HepG2 (cell line): Measurements from ENCODE around the gene GLOD5. TPM values are rescaled to one million over a fixed set of nuclear protein-coding genes. Genes with fewer than 3 reads are reported as not detected.

Experiments
- YEATS4 ChIP-seq: sonication (generic); formaldehyde crosslinking; IDR thresholded peaks from 2 replicates; pipeline ENCODE4 v1.4.0; 2020; ENCODE audit warnings: missing genetic modification reagents, borderline replicate concordance
- ZNF33B ChIP-seq: sonication (generic); formaldehyde crosslinking; IDR thresholded peaks from 2 replicates; pipeline ENCODE4 v1.5.1; 2020; ENCODE audit warnings: mild to moderate bottlenecking, missing genetic modification reagents
- ZNF354B ChIP-seq: sonication (generic); formaldehyde crosslinking; IDR thresholded peaks from 2 replicates; pipeline ENCODE4 v1.8.0; 2022; ENCODE audit warnings: mild to moderate bottlenecking, missing genetic modification reagents
- polyA plus RNA-seq, 8 experiments: library from polyadenylated mRNA; depleted of rRNA in 3 of 8; stranded (reverse) in 7 of 8; unstranded in 1 of 8; fragments of >200 nt; fragmentation: Illumina TruSeq in 4 of 8; extraction: Trizol in 4 of 8; gene quantifications; 2 replicates each; pipeline versions ENCODE4 v1.2.1 to v1.2.3, GENCODE V29; 2011 to 2016; ENCODE audit warnings: low read depth in 4 of 8, missing spikeins in 1 of 8, mixed read lengths in 1 of 8; ENCODE audit not compliant: insufficient read depth in 1 of 8
- total RNA-seq, 5 experiments: library from RNA; depleted of rRNA; stranded (reverse); fragments of >200 nt; fragmentation: Illumina TruSeq; extraction: Trizol; gene quantifications; 2 replicates each; pipeline ENCODE4 v1.2.3, GENCODE V29; 2016; ENCODE audit warnings: low read depth in 1 of 5
- TF ChIP-seq, protein P1 (sequence below): IDR thresholded peaks from 2 replicates; pipeline ENCODE4 v1.6.1; 2016; ENCODE audit warnings: low read depth, missing genetic modification reagents, missing compliant biosample characterization
- TF ChIP-seq, protein P2 (sequence below): sonication (generic); formaldehyde crosslinking; IDR thresholded peaks from 2 replicates; pipeline ENCODE4 v1.9.0; 2021; ENCODE audit warnings: missing genetic modification reagents, mild to moderate bottlenecking, borderline replicate concordance
- TF ChIP-seq, protein P3 (sequence below): sonication (generic); formaldehyde crosslinking; IDR thresholded peaks from 2 replicates; pipeline ENCODE4 v1.5.0; 2020; ENCODE audit warnings: missing genetic modification reagents
- TF ChIP-seq, protein P4 (sequence below): IDR thresholded peaks from 2 replicates; pipeline ENCODE4 v1.6.1; 2016; ENCODE audit warnings: mild to moderate bottlenecking
- TF ChIP-seq, protein P5 (sequence below): sonication (generic); formaldehyde crosslinking; IDR thresholded peaks from 2 replicates; pipeline ENCODE4 v1.5.0; 2020; ENCODE audit warnings: mild to moderate bottlenecking, missing genetic modification reagents
- TF ChIP-seq, protein P6 (sequence below): sonication (generic); formaldehyde crosslinking; IDR thresholded peaks from 2 replicates; pipeline ENCODE4; 2020; ENCODE audit warnings: missing genetic modification reagents, mild to moderate bottlenecking, borderline replicate concordance

GLOD5 gene
- total and polyA plus RNA-seq, 2 of the 13 experiments (the other 11 are each of a cell fraction or from before 2014, with no cell fraction given): 0.93 to 1.3 TPM

DNA sequence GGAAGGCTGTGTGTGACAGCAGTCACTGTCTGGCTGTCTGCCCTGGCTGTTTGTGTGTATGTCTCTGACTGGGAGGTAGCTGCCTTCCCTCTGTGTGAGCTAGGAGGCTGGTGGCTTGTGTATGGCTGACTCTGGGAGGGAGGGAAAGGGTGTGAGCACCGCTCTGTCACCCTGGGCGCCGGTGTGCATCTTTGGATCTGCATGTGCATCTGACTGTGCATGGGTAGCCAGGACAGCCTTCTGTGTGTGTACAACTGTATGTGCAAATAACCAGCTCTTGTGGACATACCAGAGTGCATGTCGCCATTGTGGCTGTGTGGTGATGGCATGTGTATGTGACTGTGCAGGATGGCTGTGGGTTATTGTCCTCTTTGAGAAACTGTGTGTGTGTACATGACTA, 57.3 kb downstream of the GLOD5 start (continued):
- TF ChIP-seq, protein P1, sequence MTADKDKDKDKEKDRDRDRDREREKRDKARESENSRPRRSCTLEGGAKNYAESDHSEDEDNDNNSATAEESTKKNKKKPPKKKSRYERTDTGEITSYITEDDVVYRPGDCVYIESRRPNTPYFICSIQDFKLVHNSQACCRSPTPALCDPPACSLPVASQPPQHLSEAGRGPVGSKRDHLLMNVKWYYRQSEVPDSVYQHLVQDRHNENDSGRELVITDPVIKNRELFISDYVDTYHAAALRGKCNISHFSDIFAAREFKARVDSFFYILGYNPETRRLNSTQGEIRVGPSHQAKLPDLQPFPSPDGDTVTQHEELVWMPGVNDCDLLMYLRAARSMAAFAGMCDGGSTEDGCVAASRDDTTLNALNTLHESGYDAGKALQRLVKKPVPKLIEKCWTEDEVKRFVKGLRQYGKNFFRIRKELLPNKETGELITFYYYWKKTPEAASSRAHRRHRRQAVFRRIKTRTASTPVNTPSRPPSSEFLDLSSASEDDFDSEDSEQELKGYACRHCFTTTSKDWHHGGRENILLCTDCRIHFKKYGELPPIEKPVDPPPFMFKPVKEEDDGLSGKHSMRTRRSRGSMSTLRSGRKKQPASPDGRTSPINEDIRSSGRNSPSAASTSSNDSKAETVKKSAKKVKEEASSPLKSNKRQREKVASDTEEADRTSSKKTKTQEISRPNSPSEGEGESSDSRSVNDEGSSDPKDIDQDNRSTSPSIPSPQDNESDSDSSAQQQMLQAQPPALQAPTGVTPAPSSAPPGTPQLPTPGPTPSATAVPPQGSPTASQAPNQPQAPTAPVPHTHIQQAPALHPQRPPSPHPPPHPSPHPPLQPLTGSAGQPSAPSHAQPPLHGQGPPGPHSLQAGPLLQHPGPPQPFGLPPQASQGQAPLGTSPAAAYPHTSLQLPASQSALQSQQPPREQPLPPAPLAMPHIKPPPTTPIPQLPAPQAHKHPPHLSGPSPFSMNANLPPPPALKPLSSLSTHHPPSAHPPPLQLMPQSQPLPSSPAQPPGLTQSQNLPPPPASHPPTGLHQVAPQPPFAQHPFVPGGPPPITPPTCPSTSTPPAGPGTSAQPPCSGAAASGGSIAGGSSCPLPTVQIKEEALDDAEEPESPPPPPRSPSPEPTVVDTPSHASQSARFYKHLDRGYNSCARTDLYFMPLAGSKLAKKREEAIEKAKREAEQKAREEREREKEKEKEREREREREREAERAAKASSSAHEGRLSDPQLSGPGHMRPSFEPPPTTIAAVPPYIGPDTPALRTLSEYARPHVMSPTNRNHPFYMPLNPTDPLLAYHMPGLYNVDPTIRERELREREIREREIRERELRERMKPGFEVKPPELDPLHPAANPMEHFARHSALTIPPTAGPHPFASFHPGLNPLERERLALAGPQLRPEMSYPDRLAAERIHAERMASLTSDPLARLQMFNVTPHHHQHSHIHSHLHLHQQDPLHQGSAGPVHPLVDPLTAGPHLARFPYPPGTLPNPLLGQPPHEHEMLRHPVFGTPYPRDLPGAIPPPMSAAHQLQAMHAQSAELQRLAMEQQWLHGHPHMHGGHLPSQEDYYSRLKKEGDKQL (CRISPR knock-in tag): no peak
- no peak for TF ChIP-seq ZNF354B (CRISPR knock-in tag)
- TF ChIP-seq, protein P2, sequence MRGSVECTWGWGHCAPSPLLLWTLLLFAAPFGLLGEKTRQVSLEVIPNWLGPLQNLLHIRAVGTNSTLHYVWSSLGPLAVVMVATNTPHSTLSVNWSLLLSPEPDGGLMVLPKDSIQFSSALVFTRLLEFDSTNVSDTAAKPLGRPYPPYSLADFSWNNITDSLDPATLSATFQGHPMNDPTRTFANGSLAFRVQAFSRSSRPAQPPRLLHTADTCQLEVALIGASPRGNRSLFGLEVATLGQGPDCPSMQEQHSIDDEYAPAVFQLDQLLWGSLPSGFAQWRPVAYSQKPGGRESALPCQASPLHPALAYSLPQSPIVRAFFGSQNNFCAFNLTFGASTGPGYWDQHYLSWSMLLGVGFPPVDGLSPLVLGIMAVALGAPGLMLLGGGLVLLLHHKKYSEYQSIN: no peak
- TF ChIP-seq YEATS4 (CRISPR knock-in tag): no peak
- TF ChIP-seq, protein P3, sequence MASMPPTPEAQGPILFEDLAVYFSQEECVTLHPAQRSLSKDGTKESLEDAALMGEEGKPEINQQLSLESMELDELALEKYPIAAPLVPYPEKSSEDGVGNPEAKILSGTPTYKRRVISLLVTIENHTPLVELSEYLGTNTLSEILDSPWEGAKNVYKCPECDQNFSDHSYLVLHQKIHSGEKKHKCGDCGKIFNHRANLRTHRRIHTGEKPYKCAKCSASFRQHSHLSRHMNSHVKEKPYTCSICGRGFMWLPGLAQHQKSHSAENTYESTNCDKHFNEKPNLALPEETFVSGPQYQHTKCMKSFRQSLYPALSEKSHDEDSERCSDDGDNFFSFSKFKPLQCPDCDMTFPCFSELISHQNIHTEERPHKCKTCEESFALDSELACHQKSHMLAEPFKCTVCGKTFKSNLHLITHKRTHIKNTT: no peak
- TF ChIP-seq, protein P4, sequence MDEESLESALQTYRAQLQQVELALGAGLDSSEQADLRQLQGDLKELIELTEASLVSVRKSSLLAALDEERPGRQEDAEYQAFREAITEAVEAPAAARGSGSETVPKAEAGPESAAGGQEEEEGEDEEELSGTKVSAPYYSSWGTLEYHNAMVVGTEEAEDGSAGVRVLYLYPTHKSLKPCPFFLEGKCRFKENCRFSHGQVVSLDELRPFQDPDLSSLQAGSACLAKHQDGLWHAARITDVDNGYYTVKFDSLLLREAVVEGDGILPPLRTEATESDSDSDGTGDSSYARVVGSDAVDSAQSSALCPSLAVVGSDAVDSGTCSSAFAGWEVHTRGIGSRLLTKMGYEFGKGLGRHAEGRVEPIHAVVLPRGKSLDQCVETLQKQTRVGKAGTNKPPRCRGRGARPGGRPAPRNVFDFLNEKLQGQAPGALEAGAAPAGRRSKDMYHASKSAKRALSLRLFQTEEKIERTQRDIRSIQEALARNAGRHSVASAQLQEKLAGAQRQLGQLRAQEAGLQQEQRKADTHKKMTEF (CRISPR knock-in tag): no peak
- TF ChIP-seq, protein P5, sequence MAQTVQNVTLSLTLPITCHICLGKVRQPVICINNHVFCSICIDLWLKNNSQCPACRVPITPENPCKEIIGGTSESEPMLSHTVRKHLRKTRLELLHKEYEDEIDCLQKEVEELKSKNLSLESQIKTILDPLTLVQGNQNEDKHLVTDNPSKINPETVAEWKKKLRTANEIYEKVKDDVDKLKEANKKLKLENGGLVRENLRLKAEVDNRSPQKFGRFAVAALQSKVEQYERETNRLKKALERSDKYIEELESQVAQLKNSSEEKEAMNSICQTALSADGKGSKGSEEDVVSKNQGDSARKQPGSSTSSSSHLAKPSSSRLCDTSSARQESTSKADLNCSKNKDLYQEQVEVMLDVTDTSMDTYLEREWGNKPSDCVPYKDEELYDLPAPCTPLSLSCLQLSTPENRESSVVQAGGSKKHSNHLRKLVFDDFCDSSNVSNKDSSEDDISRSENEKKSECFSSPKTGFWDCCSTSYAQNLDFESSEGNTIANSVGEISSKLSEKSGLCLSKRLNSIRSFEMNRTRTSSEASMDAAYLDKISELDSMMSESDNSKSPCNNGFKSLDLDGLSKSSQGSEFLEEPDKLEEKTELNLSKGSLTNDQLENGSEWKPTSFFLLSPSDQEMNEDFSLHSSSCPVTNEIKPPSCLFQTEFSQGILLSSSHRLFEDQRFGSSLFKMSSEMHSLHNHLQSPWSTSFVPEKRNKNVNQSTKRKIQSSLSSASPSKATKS (CRISPR knock-in tag): no peak
- no peak for TF ChIP-seq ZNF33B
- TF ChIP-seq, protein P6, sequence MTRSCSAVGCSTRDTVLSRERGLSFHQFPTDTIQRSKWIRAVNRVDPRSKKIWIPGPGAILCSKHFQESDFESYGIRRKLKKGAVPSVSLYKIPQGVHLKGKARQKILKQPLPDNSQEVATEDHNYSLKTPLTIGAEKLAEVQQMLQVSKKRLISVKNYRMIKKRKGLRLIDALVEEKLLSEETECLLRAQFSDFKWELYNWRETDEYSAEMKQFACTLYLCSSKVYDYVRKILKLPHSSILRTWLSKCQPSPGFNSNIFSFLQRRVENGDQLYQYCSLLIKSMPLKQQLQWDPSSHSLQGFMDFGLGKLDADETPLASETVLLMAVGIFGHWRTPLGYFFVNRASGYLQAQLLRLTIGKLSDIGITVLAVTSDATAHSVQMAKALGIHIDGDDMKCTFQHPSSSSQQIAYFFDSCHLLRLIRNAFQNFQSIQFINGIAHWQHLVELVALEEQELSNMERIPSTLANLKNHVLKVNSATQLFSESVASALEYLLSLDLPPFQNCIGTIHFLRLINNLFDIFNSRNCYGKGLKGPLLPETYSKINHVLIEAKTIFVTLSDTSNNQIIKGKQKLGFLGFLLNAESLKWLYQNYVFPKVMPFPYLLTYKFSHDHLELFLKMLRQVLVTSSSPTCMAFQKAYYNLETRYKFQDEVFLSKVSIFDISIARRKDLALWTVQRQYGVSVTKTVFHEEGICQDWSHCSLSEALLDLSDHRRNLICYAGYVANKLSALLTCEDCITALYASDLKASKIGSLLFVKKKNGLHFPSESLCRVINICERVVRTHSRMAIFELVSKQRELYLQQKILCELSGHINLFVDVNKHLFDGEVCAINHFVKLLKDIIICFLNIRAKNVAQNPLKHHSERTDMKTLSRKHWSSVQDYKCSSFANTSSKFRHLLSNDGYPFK (CRISPR knock-in tag): no peak
